G401.6 (cell line): ENCODE measurements around the gene LRP1.

Source experiments
- FAIRE-seq: peaks from 2 replicates; lab custom pipeline; 2012; peaks lifted over from hg19 to GRCh38; lab: Jason Lieb, UNC

Gene LRP1

DNA sequence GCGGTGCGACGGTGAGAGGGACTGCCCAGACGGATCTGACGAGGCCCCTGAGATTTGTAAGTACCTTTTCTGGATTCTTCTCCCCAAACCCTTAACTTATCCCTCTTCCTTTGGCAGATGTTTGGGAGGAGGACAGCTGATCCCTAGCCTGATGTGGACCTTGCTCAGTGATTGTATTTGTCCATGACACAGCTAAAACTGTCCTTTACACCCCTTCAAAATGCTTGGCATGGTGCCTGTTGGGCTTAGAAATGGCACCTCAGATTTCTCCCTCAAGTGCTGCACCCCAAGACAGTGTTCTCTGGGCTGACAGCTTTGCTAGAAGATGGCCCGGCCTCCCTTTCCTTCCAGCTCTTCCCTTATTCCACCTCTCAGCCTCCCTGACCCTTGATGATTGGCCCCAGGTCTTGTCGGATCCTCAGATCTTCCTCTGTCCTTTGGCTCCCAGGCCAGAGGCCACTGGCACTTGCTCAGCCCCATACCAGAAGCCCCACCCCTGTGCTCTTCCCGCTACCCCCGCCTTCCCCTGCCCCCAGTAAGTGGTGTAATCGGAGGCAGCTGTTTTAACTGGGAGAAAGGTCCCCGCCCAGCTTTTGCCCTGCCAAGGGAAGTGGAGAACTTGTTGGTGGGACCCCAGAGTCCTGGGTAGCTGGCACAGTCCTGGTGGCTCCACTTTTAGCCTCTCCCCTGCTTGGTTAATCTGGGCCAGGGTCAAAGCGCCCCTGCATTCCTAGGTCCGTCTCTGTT is 10.4 kb downstream of the LRP1 start:
- no peak for FAIRE-seq

DNA sequence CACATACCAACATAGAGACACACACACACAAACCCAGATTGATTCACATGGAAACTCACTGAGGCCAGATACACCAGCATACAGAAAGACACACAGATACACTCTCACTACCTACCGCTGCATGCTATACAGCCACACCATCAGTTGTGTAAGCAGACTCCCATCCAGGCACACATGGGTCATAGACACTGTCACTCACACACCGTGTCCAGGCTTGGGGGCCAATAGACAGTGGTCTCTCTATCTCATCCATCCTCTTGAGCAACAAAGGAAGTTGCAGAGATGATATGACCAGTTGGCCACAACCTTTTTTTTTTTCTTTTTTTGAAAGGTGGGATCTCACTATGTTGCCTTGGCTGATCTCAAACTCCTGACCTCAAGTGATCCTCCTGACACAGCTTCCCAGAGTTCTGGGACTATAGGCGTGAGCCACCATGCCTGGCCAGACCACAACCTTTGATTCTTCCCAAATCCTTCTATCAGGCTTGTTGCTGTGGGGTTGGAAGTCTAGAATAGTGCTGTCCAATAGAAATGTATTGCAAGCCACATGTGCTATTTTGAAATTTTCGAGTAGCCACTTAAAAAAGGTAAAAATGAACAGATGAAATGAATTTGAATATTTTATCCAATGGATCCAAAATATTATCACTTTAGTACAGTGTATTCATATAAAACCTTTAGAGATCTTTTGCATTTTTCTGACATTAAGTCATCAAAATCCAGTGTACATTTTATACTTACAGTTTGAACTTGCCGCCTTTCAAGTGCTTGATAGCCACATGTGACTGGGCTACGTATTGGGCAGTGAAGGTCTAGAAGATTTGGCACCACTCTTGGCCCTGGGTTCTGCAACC is 11.7 kb downstream of the LRP1 start:
- FAIRE-seq: no peak

DNA sequence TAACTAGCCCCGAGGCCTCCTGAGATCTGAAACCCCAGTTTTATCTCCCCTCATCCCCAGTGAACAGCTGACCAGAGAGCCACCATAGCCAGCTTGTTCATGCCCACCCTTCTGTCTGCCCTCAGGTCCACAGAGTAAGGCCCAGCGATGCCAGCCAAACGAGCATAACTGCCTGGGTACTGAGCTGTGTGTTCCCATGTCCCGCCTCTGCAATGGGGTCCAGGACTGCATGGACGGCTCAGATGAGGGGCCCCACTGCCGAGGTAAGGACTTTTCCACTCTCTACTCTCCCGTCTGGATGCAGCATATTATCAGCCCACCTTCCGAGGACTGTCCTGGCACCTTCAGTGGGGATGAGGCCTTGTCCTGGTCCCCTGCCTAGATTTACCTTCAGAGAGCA is 13.0 kb downstream of the LRP1 start:
- FAIRE-seq: no peak

DNA sequence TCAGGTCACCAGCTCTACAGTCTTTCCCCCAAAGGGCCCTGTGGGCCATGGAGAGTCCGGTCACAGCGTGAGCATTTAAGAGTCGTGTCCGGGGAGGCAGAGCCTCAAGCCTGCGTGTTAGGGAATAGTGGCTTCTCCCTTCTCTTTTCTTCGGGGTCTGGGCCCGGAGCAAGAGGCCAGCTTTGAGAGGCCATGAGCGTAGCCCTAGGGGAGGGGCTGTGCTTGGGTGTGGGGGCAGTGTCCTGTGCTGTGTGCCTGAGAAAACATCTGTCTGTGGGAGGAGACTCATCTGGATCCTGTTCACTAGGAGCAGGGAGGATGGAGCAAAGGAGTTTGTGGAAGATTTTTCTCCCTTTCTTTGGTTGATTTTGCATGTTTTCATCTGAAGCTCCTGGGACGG is 13.8 kb downstream of the LRP1 start:
- FAIRE-seq: no peak

DNA sequence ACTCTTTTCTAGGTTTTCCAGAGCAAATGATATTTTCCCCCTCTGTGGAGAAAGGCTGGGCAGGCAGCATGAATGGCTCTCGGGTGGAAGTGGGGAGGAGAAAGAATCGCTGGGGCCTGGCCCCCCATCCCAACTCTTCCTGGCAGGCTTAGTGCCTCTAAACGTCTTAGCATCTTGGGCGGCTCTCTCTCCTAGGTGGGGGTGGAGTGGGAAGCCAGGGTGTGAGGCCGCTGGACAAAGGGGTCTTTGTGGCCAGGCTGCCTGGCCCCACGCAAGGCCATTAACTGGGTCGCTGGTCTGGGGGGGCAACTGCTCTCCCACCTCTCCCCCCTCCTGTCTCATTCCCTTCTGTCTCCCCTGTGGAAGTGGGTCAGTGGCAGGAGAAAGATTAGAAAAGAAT is 14.4 kb downstream of the LRP1 start:
- FAIRE-seq: no peak

DNA sequence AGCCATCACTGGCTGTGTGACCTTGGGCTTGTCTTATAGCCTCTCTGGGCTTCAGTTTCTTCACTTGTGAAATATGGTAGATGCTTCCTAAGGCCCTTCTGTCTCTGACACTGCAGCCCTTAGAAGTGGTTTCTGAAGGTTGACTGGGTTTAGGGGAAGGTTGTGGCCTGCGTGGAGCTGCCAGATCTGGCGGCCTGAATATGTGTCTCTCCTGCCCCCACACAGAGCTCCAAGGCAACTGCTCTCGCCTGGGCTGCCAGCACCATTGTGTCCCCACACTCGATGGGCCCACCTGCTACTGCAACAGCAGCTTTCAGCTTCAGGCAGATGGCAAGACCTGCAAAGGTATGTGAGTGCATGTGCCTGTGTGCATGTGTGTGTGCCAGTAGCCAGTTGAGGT is 15.2 kb downstream of the LRP1 start:
- FAIRE-seq: no peak

DNA sequence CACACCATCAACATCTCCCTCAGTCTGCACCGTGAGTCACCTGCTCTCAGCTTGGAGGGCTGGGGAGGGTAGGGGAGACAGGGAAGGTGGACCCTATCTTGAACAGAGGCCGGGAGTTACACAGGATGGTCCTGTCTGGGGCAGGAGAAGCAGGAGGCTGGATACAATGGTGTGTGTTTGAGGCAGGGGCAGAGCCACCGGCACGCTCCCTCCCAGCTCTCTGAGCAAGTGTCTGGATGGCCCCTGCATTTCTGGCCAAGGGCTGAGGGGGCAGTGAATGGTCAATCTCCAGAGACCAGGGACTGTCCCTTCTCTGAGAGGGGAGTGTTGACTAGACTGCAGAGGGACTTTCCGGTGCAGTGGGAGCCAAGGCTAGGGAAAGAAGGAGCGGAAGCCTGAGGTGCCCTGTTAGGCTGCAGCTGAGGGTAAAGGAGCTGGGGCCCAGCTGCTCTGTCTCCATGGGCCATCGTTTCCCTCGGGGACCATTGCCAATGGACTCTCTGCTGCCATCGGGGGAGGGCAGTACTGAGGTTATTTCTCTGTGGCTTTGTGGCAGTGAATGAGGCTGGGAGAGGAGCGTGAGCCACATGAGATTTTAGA is 17.3 kb downstream of the LRP1 start:
- FAIRE-seq: no peak

DNA sequence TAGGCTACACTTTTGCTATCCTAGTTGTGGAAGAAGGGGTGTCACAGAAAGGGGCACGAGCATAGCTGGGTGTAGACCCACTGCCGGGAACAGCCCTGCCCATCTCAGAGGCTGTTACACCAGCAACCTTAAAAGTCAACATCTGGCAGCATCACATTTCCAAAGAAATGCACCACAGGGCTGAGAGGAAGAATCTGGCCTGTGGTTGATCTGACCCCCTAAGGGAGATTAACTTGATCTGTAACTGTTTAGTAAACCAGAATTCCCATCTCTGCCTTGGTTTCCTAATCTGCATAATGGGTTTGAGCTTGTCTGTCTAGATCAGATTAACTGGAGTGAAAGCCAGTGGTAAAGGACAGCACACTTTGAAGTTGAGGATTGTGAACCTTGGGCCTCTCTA is 17.8 kb downstream of the LRP1 start:
- no peak for FAIRE-seq

DNA sequence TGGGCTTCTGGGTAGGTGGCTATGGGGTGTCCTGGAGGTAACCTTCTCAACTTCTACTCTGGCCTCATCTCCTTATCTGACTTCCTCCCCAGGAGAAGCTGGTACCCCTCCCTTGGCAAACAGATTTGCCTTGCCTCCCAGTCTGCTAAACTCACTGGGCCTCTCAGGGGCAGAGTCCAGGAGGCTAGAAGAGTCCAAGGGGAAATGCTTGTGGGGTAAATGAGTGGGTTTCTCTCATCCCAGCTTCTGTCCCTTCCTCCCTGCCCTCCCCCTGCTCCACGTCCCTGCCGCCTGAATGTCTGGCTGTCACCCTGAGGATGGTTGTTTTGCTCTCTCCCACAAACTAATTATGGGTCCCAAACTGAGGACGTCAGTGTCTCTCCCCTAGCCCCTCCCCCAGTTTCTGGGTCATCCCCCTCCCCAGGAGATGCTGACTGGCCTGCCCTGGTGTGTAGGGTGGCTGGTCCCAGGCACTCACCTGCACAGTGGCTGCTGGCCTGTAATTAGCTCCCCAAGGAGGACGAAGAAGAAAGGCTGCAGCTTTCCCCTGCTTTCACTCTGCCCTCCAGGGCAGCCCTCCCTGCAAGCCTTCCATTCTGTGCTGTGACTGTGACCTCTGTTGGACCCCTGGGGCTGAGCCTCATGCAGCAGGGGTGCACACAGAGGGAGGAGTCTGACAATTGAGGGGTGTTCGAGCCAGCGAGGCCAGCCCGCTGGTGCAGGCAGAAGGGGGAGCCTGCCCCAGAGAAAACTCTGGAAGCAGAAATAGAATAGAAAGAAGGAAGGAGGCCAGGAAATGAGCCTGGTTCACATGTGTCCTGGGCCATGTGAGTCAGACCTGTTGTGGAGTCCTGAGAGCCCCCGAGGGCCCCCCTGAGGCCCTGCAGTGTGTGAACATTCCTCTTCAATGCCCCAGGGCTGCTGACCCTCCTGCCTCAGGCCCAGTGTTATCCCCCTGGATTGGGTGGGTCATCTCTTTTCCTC is 19.0 kb downstream of the LRP1 start, which contains the start of gene LRP1-AS:
TSS of gene LRP1-AS (minus strand) at position 659 of the 984 bp plus-strand sequence.
- no peak for FAIRE-seq

DNA sequence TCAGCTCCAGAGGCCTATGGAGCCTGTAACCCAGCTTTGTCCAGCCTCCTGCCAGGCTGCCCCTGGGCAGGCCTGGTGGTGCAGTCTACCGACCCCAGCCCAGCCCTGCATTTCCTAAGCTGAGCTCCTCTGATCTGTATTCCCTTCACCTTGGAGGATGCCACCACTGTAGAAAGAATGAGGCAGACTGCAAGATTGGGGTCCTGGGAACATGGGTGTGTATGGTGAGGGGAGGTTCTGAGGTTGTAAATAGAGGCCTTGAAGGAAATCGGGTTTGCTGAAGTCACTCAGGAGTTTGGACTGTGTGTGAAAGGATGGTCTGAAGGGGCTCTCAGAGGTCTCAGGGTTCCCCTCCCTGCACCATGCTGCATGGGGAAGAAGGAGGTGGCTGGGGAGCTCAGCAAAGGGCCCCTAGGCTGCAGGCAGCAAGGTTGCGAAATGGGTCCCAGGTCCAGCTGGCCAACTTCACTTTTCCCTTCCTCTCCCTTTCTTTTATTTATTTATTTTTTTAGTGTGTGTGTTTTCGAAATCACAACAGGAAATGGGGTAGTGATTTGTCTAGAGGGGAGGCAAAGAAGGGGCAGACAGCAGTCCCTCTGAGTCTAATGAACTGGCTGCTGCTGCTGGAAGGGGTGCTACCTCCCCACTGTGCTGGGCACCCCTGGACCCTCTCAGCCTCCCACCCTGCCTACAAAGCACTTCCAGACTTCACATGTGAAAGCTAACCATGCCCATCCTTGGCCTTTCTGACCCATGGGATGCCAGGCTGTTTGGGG is 20.4 kb downstream of the LRP1 start:
- FAIRE-seq: no peak

DNA sequence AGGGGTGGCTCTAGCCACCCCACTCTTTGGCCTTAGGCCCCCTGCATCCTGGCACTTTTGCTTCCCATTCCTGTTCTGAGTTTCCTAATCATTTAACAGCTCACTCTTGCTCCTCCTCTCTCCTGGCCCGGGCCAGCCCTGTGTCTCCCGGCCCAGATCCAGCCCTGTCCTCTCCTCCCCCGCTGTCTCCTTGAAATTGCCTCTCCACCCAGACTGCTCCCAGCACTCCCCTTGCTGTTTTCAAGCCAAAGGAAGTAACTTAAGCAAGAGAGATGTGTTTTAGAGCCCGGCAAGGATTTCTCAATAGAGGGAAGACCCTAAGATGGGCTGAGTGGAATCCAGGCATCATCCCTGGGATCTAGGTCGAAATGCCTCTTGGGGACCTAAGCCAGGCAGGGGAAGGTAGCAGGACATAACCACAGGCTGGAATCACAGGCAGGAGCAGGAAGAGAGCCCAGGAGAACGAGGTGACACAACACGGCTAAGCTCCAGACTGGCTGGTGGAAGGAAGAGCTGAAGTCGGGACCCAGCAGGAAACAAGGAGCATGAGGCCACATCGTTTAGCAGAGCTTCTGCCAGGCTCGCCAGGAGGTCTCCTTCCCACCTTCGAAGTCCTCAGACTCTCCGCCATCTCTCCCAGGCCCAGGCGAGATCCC is 21.1 kb downstream of the LRP1 start:
- FAIRE-seq: no peak

DNA sequence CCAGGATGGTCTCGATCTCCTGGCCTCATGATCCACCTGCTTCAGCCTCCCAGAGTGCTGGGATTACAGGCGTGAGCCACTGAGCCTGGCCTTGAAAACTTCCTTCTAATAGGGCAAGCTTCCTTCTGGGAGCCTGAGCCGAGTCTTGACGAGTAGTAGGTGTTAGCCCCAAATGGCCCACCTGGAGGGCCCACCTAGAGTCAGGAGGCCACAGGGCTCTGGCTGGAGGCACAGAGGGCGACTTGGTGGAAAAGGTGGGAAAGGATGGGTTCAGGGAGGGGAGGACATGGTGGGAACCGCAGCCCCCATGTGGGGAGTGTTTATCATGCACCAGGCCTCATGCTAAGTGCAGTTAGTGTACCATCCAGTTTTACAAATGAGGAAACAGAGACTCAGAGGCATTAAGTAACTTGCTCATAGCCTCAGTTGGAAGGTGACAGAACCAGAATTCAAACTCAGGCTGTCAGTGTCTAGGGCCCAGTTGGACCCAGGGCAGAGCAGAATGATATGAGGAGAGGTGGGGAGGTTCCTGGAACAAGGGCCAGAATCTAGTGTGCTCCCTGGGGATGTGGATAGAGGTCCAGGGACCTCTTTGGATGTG is 22.2 kb downstream of the LRP1 start:
- no peak for FAIRE-seq

DNA sequence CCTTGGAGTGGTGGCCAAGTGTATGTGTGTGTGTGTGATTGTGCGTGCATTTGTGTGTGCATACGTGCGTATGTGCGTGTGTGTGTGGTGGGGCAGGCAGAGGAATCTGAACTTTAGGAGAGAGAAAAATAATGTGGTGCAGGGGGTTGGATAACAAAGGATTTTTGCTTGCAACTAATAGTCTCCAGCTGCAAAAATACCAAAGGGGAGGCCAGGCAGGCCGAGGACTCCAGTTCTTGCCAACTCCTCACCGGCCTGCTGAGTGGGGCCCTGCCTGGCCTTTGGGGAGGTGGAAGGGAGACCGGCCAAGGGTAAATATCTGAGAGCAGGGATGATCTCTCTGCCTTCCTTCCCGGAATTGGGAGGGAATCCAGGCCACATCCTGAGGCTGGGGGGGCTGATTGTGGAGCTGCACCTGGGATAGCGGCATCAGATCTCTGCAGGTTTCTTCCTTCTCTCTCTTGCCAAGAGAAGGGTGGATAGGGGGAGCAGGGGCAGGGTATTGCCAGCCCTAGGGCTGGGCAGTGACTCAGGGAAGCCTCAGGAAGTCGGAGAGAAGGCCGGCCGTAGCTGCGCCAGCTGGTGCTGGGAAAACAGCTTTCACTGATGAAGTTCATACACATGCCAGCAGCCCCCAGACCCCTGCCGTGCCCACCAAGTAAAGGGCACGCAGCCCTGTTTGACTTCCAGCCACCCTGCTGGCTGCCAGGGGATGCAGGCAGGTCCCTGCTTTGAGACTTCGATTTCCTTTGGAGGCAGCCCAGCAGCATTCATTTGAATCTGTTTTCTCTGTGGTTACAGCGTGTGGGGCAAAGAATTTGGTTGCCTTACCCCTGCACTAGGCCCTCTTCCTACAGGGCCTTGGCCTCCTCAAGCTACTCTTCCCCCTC is 23.7 kb downstream of the LRP1 start:
- FAIRE-seq: no peak

DNA sequence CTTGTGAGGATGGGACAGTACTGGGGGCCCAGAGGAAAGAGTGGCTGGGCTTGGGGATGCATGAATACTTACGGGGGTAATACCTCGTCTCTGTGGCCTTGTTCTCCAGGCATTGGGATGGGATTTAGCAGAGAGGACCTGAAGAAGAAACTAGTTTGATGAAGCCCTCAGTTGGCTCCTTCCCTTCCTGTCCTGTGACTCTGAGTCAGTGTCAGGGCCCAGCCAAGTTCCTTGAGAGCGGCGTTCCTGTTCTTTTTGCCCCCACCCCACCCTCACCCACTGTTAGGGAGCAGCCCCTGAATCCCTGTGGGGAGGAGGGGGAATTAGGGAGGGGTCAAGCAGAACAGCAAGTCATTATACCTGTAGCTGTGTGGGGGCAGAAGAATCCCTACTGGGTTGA is 24.4 kb downstream of the LRP1 start:
- no peak for FAIRE-seq

DNA sequence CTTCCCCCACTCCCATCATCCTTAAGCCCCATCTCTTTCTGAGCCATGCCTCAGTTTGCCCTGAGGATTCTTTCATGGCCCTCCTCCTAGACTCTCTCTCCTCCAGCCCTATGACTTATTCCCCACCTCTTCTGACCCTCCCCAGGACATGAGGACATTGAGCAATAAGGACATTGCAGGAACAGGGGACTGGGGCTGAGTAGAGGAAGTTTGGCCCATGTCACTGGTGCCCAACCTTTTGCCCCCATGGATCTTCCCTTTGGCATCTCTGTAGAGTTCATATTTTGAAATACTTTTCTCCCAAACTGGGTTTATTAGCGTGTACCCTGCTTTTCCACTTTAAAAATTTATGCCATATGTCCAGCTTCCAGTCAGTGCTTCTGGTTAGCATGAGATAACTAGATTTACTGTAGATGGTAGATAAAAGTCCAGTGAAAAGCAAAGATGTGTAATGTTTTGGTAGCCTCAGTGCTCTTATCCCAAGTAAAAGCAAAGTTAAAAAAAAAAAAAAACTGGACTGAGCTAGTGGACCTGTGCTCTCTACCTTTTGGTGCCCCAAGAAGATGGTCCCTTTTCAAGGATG is 25.2 kb downstream of the LRP1 start:
- FAIRE-seq: no peak

DNA sequence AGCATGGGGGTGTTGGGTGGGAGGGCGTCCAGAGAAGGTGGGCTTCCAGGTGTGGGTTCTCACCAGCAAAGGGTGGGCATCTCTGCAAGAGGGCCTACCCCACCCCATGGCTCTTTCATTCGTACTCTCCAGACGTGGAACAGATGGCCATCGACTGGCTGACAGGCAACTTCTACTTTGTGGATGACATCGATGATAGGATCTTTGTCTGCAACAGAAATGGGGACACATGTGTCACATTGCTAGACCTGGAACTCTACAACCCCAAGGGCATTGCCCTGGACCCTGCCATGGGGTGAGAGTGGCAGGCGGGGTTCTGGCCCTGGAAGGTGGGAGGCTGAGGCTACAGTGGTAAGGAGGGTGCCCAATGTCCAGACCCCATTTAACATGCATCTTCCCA is 25.8 kb downstream of the LRP1 start:
- no peak for FAIRE-seq

DNA sequence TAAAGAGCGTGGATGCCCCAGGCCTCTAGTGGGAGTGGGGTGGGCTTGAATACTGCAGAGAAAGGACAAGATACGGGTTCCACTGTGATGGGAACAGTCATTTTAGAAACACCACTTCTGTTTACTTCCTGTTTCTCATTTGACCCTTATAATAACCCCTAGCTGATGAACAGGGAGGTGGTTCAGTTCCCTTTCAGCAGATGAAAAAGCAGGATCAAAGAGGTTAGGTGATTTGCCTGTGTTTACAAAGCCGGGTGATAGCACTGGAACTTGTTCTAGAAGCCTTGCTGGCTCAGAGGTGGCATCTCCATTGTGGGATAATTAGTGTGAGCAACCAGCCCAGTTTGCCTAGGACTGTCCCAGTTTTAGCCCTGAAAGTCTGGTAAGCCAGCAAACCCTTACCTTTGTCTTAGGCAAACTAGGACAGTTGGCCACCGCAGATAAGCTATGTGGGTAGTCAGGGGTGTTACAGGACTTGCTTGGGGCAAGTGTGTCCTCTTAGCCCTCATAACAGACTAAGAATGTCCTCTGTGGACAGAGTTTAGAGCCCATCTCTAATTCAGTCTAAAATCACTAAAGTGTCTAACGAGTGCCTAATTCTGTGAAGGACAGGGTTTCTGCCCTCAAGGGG is 26.6 kb downstream of the LRP1 start:
- no peak for FAIRE-seq

DNA sequence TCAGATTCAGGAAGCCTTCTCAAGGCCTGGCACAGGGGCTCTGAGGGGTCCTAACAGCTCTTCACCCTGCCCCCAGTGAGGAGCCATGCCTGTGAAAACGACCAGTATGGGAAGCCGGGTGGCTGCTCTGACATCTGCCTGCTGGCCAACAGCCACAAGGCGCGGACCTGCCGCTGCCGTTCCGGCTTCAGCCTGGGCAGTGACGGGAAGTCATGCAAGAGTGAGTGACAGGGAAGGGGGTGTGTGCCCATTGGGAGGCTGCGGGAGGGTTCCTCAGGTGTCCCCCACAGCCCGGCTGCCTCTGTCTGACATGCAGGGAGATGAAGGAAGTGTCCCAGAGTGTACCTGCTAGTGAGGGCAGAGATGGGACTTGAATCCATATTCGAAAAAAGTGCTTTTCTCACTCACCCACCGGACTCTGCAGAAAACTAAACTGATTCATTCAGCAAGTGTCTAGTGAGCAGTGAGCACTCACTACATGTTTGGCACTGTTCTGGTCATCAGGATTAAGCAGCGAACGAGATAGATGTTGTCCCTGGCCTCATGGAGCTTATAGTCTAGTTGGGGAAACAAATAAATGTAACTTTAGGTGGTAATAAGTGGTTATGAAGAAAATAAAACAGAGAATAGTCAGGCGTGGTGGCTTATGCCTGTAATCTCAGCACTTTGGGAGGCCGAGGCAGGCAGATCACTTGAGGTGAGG is 28.6 kb downstream of the LRP1 start:
- no peak for FAIRE-seq
